Body of pancreas (tissue), 4 donors: ENCODE data around the gene RASGEF1C.

Experiments used
- CTCF ChIP-seq, 7 experiments: fragments of 450-650 bp in 4 of 7; fragments of 200-600 bp in 3 of 7; sonication (generic) in 3 of 7; IDR thresholded peaks; one replicate each; pipeline ENCODE4 v1.5.1; 2016 to 2019; ENCODE audit warnings: antibody characterized with exemption in 7 of 7
- POLR2A ChIP-seq, 3 donors: fragments of 450-650 bp; IDR thresholded peaks; one replicate each; pipeline ENCODE4 v1.6.1; 2016; ENCODE audit warnings: antibody characterized with exemption in 3 of 3, mild to moderate bottlenecking in 2 of 3

GRCh38 chr5:180105827-180106312 is 103.1 kb downstream of the RASGEF1C start:
- TF ChIP-seq CTCF (IDR thresholded peaks at IDR 0.05) (no peak), POLR2A (IDR thresholded peaks at IDR 0.05) (no peak)
